ENCODE measurements around the gene FAM72C. TPM values are rescaled to one million over a fixed set of nuclear protein-coding genes. Genes with fewer than 3 reads are reported as not detected.
"Not testable (repeated sequence)": the region's sequence is repeated elsewhere in the genome, so short reads cannot be mapped to it uniquely, and the experiment has no call there.

Gene FAM72C
- total RNA-seq = 10 to 100 TPM in 1 of 2 experiments, 1 to 10 TPM in 1; 8.8 to 12.3 TPM

DNA sequence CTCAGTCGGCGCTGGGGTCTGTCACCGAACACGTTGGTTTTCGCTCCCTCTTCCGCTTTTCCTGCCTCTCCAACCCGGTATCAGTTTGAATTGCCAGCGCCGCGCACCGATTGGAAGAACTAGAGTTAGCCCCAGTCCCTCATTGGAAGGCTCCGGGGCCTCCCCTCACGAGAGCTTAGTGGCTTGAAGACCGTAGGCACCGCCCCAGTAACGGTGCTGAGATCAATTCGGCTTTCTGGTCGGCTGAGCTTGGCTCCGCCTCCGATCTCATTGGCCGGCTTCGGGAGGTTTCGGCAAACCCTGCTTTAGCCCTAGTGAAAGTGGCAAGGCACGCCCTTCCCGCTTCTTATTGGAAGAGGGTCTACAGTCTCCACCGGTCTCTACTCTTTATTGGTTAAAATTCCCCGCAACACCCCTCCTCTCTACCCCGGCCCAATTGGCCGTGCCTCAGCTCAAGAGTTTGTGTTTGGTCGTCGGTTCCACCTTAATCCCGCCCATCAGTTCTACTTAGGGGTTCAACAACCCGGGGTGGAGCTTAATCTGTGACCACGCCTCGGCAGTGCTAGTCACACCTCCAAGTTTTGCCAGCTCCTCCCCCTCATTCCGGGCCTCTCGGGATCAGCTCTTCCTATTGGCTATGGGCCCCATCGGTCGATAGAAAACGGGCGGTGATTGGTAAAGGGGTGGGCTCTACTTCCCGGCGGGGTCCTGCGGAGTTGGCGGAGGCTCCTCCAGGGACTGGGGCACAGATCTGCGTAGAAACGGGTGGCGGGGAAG lies at the start of gene FAM72C:
TSS of gene FAM72C (minus strand) at position 63 of the 777 bp plus-strand sequence. CDS start 845 bp downstream, outside the sequence.
- not testable (repeated sequence) for H3K4me3 Mint-ChIP-seq, H3K27me3 Mint-ChIP-seq, H3K9me3 Mint-ChIP-seq, DNase-seq, H3K4me1 Mint-ChIP-seq, H3K36me3 Mint-ChIP-seq, H3K27ac Mint-ChIP-seq

DNA sequence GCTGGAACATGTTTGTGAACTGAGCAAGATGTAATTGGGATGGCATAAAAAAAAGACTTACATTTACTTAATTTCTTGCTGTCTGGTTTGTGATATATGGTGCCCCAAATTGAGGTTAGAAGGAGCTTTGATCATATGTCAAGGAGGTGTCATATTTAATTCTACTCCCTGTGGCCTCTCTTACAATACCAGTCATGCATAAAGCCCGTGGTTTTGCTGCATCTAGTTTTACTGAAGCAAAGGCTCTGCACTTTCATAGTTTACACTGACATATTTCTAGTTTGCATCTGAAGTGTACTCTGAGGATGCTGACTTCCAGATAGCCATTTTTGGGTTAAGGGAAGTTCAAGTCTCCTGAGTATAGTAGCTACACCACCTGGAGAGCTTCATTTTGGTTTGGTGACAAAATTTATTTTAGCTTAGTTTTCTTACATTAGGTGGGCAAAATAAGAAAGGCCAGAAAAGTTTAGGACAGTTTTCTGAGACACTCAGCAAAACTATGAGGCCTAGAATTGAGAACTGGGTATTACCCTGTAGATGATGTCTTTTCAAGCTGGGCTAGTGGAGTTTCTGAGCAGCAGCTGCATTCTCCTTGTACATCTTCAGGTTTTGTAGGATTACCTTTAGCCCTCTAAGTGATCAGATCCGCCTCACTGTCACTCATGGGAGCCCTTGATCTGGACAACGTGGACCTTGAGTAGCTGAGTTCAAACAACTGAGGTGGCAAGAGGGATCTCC lies 48.4 kb upstream of the FAM72C start:
- H3K36me3 Mint-ChIP-seq, H3K9me3 Mint-ChIP-seq, H3K4me3 Mint-ChIP-seq, DNase-seq, H3K27ac Mint-ChIP-seq, H3K4me1 Mint-ChIP-seq, H3K27me3 Mint-ChIP-seq: not testable (repeated sequence)

DNA sequence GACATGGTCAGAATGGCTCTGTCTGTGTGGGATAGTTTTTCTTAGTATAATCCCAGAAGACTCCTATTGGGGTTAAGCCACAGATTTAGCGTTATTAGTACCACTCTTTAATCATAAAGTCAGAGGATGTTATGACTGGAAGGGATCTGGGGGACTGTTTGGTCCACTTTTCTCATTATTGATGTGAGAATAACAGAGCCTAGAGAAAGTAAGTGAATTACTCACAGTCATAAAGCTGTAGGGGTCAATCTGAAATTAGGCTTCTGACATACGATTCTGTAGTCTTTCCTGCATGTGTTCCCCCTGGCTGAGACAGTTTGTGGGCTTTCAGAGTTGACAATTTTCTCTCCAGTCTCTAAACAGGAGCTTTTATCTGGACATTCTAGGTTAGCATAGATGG lies 47.3 kb upstream of the FAM72C start:
- H3K4me1 Mint-ChIP-seq, H3K27me3 Mint-ChIP-seq, H3K27ac Mint-ChIP-seq, H3K36me3 Mint-ChIP-seq, H3K9me3 Mint-ChIP-seq, H3K4me3 Mint-ChIP-seq, DNase-seq: not testable (repeated sequence)

DNA sequence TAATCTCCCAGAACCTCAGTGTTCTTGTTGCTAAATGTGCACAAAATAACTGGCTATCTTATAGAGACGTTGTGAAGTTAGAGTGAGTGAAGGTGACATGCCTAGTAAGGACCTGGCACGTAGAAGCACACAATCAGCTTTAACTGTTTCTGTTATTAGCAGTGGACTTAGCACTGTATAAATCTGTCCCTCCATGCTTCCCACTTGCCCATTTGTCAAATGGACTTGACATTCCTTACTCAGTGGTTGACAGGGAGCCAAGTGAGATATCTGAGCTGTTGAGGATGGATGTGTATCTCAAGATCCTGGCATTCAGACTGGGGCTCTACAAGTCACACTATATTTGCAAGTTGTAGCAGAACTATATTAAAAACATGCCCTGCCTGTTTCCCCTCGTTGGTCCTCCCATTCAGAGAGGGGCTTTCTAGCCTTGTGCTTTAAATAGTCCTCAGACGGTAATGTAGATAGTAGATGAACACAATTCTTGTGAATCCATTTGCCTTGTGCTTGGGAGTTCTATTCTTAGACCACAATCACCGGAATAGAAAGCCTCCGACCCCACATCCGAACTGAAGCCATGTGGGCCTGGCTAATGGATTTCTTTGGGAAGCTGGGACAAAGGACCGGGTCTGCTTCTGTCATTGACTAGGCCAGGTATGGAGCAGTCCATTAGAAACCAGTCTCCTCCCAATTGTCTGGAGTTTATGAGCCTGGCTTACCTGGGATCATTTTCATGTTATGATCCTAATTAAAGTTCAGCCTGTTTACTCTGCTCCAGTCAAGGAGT lies 43.6 kb upstream of the FAM72C start:
- not testable (repeated sequence) for H3K27me3 Mint-ChIP-seq, H3K9me3 Mint-ChIP-seq, H3K27ac Mint-ChIP-seq, H3K36me3 Mint-ChIP-seq, H3K4me1 Mint-ChIP-seq, DNase-seq, H3K4me3 Mint-ChIP-seq

DNA sequence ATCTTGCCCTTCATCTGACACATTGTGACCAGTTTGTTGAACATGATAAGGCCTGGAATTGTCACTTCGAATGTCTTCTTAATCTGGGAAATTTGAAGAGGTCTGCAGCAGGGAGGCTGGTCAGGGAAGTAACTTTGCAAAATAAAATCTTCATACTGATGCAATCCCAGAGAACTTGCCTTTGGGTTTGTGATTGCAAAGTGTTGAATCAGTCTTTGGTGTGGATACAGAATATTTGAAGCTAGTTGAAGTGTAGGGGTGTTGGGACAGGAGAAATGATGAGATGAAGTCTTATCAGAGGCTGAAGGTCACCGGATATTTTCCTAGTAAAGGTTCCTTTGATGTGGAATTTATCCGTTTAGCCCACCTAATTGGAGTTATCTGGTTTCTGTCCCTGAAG lies 42.7 kb upstream of the FAM72C start:
- not testable (repeated sequence) for H3K4me3 Mint-ChIP-seq, H3K36me3 Mint-ChIP-seq

DNA sequence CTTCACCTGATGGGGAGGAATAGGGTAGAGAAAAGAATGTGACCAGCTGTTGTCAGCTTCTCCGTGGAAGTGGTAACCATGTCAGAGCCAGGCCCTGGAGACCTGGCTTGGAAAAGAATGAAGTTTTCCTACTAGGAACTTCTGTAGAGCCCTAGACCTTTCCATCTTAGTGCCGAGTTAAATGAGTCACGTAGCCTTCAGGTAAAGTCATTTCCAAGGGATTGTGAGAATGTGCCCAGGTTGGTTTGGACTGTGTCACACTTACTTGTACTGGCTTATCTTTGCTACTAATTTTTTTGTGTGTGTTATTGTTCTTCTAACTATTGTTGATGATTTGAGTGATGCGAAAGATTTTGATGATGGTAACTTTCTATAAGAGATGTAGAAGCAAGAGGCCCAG lies 42.3 kb upstream of the FAM72C start:
- H3K27ac Mint-ChIP-seq, H3K4me1 Mint-ChIP-seq, DNase-seq, H3K9me3 Mint-ChIP-seq, H3K27me3 Mint-ChIP-seq, H3K36me3 Mint-ChIP-seq, H3K4me3 Mint-ChIP-seq: not testable (repeated sequence)

More for the DNA sequence above, 42.7 kb upstream of the FAM72C start:
- H3K9me3 Mint-ChIP-seq, H3K4me1 Mint-ChIP-seq, H3K27me3 Mint-ChIP-seq, DNase-seq, H3K27ac Mint-ChIP-seq: not testable (repeated sequence)

DNA sequence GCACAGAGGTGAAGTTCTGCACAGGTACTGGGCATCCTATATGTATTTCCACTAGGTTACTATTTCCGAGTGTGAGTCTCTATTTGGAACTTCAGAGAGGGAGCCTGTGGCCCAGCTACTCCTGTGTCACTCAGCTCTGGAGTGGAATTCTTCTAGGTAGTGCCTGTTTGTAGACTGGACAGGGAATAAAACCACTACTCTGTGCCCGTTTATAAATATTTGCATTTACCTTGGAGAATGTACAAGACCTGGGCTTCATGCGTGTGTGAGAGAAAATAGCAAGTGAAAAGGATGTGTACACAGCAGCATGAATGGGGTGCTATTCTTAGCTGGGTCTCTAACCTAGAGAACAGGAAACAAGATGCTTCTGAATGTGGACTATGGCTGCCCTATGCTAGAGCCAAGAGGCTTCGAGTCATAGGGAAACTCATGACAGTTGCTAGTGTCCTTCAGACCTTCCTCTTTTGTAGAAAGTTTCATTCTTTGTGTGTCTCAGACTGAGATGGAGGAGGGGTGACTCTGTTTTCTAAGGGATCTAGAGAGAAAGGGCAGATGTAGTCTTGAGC lies 40.5 kb upstream of the FAM72C start:
- not testable (repeated sequence) for H3K4me3 Mint-ChIP-seq, H3K27ac Mint-ChIP-seq, H3K36me3 Mint-ChIP-seq, H3K27me3 Mint-ChIP-seq, DNase-seq, H3K9me3 Mint-ChIP-seq, H3K4me1 Mint-ChIP-seq

DNA sequence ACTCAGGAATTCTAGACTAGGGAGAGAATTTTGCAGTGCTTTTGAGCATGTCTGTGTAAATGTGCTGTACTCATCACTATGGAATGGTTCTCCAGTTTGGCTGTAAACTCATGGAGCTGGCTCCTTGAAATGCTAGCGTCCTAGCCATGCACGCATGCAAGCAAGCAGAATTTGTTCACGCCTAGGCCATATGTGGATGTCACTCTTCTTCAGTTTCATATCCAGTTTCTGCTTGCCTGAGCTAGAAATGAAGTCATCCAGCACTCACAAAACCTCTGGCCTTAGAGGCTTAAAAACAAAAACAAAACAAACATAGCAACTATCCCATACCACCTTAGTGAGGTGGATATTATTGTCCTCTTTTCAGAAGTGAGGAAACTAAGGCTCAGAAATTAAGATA lies 37.6 kb upstream of the FAM72C start:
- not testable (repeated sequence) for H3K36me3 Mint-ChIP-seq, H3K4me1 Mint-ChIP-seq, H3K4me3 Mint-ChIP-seq, H3K9me3 Mint-ChIP-seq, H3K27ac Mint-ChIP-seq, H3K27me3 Mint-ChIP-seq, DNase-seq

DNA sequence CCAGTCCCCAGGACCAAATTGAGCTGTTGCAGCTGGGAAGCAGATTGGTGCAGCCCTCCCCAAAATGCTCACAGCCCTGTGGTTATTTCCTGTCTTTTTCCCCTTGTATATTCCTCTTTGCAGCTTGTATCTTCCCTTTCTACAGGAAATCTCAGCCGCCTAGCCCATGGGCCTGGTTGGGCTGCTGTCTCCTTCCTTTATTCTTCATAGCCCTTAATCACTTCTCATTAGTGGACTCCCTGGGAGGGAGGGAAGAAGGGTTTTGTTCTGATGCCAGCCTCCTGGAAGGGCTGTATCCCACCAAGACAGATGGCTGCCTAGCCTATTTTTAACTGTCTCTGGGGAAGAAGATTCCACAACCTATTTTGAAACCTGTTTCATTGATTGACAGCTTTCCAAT lies 32.5 kb upstream of the FAM72C start:
- H3K36me3 Mint-ChIP-seq, DNase-seq, H3K27ac Mint-ChIP-seq, H3K9me3 Mint-ChIP-seq, H3K4me1 Mint-ChIP-seq, H3K4me3 Mint-ChIP-seq, H3K27me3 Mint-ChIP-seq: not testable (repeated sequence)

DNA sequence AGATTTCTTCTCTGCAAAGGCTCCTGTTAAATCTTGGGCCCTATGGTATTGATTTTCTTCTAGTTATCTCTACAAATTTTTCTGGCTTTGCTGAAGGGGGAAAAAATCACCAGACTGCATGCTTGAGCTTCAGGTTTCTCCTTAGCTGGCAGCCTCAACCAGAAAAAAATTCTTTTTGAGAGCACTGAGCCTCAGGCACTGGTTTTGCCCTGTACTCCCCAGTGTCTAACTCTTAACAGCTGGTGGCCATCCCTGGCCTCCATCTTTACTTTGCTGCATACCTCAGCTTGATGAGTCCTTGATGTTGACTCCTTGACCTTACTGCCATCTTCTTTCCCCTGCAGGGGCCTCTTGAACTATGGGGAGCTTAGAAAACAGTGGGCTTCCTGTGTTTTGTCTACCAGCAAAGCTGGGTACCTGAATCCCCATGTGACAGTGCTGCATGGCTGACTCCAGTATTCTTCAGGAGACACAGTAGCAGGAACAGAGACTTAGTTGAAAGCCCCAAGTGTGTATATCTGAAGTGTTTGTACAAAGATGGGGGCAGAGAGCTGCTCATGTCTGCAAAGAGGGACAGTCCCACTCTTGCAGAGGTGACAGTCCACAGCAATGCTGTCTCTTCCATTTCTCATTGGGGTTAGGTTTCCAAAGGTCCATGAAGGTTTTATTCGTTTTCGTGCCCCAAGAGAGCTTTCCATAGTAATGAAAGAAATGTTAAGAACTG lies 31.7 kb upstream of the FAM72C start:
- H3K36me3 Mint-ChIP-seq, H3K27ac Mint-ChIP-seq, H3K9me3 Mint-ChIP-seq, H3K27me3 Mint-ChIP-seq, DNase-seq, H3K4me1 Mint-ChIP-seq, H3K4me3 Mint-ChIP-seq: not testable (repeated sequence)

DNA sequence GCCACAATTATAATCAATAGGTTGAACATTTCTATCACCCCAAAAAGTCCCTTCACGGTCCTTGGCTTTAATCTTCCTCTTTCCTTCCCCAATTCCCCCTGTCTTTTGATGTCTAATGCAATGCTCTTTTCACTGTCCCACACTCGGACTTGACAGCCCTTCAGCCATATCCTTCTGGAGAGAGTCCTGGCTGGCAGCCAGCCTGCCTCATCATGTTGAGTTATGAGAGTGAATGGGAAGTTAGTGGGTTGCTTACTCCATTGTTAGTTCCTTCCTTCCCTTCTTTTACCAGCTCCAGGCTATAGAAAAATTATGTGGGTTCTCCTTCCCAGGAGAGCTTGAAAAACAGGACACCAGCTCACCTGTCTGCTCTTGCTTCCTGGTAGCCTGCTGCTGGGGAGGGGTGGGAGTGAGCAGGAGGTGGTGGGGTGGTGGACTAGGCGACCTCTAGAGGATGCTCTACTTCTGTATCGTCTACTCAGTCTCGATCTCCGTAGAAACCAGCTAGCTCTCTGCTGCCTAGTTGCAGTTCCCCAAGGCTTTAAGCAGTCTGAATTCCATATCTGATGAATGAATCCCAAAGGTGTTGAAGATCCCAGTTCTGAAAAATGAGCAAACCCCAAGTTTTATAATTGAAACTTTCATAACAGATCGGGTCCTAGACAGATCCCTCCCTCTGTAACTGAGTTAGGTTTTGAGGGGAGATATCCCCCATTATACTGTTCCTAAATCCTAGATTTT lies 30.5 kb upstream of the FAM72C start:
- H3K27ac Mint-ChIP-seq, H3K27me3 Mint-ChIP-seq, H3K4me3 Mint-ChIP-seq, DNase-seq, H3K36me3 Mint-ChIP-seq, H3K4me1 Mint-ChIP-seq, H3K9me3 Mint-ChIP-seq: not testable (repeated sequence)

DNA sequence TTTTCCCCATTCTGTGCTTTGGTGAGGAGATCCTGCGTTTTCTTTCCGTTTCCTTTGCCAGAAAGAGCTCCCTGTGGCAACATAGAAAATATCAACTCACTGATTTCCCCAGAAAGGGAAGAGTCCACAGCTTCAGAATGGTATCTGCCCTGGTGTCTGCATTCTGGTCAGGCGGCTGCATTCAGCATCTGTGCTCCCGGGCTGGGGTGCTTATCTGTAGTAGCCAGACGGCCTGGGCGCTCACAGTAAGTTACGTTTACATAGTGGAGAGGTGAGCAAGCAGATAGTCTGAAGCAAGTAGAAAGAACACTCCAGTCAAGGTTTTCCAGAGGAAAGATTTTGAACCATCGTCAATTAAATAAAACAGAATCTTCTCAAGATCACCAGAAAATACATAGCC lies 29.3 kb upstream of the FAM72C start:
- H3K36me3 Mint-ChIP-seq, H3K9me3 Mint-ChIP-seq, H3K4me3 Mint-ChIP-seq, H3K27ac Mint-ChIP-seq, H3K4me1 Mint-ChIP-seq, DNase-seq, H3K27me3 Mint-ChIP-seq: not testable (repeated sequence)

DNA sequence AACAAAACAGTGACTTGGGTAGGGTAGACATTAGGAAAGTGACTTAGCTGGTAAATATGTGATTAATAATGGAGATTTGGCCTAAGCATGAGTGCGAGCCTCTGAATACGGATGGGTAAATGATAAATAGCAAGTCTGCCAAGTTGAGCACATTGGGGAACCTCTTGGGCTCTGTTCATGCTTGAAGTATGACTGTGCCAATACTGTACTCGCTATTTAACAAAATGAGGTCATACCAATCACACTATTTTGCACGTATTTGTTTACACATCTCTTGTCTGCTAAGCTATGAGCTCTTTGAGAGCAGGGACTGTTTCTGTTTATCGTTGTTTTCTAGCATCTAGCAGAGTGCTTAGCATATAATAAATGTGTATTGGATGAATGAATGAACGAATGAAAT lies 24.2 kb upstream of the FAM72C start:
- not testable (repeated sequence) for H3K27me3 Mint-ChIP-seq, H3K36me3 Mint-ChIP-seq, H3K27ac Mint-ChIP-seq, H3K4me3 Mint-ChIP-seq, H3K4me1 Mint-ChIP-seq, DNase-seq, H3K9me3 Mint-ChIP-seq

DNA sequence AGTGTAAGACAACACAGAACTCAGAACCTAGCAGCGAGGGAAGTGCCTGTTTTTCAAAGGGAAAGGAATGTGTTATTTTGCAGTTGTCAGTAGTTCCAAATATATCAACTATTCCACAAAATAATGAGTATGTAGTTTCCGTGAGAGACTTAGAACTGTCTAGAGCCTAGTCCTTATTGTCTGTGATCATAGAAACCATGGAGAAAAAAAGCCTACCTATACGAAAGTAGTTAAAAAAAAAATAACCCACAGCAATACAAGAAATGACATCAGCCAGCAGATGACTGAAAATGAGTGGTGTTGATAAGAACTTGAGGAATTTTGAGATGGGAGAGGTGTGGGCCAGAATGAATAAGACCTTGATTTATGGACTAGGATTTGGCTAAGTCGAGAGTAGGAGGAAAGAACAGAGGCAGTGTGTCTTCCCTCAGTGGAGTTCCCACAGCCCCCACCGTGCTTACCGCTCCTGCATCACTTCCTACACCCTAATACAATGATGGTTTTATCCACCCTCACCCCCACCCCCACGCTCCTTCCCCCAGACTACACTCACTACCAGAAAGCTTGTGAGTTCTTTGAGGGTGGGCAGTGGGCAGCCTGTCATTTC lies 21.6 kb upstream of the FAM72C start:
- H3K9me3 Mint-ChIP-seq, H3K4me3 Mint-ChIP-seq, H3K36me3 Mint-ChIP-seq, H3K27me3 Mint-ChIP-seq, H3K27ac Mint-ChIP-seq, H3K4me1 Mint-ChIP-seq, DNase-seq: not testable (repeated sequence)
